ENCODE data around the gene GOT2.

GRCh38 chr16:58709333-58709732, 24.8 kb downstream of the GOT2 start:
- TF ChIP-seq CTCF (IDR thresholded peaks at IDR 0.05 in 8 of 11, conservative IDR thresholded peaks at IDR 0.05 in 3 of 11) (no peak), POLR2AphosphoS5 (IDR thresholded peaks at IDR 0.05) (no peak)

Measured in spleen (tissue), 7 donors.